Calu3 (cell line): ENCODE data around the gene NDST3. TPM values are rescaled to one million over a fixed set of nuclear protein-coding genes. Genes with fewer than 3 reads are reported as not detected.

Experiments used
- BruUV-seq: library from RNA; stranded (reverse); fragments of 400-500 nt; replicated peaks from 2 replicates; lab custom pipeline; 2021; lab: Mats Ljungman, UMichigan
- CTCF ChIA-PET: fragments of 300-600 bp; sonication (Branson Sonifier 250); formaldehyde crosslinking; loops from one replicate; lab custom pipeline; 2022; ENCODE audit warnings: antibody characterized with exemption; lab: Charles Lee
- DNase-seq: peaks from one replicate; pipeline ENCODE4 v3.0.0; 2022
- H3K27ac Mint-ChIP-seq: one replicate; pipeline ENCODE4 v1.8.0; 2022; ENCODE audit warnings: mixed read lengths; ENCODE audit not compliant: unreplicated experiment
- H3K27me3 Mint-ChIP-seq: one replicate; pipeline ENCODE4 v1.8.0; 2022; ENCODE audit warnings: mixed read lengths; ENCODE audit not compliant: unreplicated experiment
- H3K36me3 Mint-ChIP-seq: one replicate; pipeline ENCODE4 v1.8.0; 2022; ENCODE audit warnings: mild to moderate bottlenecking, moderate library complexity, mixed read lengths; ENCODE audit not compliant: insufficient read depth, unreplicated experiment
- H3K4me1 Mint-ChIP-seq: one replicate; pipeline ENCODE4 v1.8.0; 2022; ENCODE audit warnings: mild to moderate bottlenecking, low read depth, mixed read lengths; ENCODE audit not compliant: unreplicated experiment
- H3K4me3 Mint-ChIP-seq: one replicate; pipeline ENCODE4 v1.8.0; 2022; ENCODE audit warnings: mild to moderate bottlenecking, low read depth, moderate library complexity, mixed read lengths; ENCODE audit not compliant: unreplicated experiment
- H3K9me3 Mint-ChIP-seq: one replicate; pipeline ENCODE4 v1.8.0; 2022; ENCODE audit warnings: low read depth, mixed read lengths; ENCODE audit not compliant: unreplicated experiment
- intact Hi-C: fragments of 100-400 bp; cut with micrococcal nuclease; formaldehyde crosslinking; loops from one replicate; pipeline ENCODE4 v1.10.0; 2022; ENCODE audit not compliant: unreplicated experiment
- total RNA-seq: library from RNA; stranded (reverse); gene quantifications from 2 replicates; pipeline ENCODE4 v1.2.3, GENCODE V29; 2022
- TF ChIP-seq, protein P1 (sequence below): fragments of 200-600 bp; IDR thresholded peaks from one replicate; pipeline ENCODE4 v1.8.0; 2022; ENCODE audit warnings: antibody characterized with exemption; ENCODE audit not compliant: unreplicated experiment

The NDST3 gene
- total RNA-seq, 1 experiment from 2014 or later: 0.12 TPM

DNA sequence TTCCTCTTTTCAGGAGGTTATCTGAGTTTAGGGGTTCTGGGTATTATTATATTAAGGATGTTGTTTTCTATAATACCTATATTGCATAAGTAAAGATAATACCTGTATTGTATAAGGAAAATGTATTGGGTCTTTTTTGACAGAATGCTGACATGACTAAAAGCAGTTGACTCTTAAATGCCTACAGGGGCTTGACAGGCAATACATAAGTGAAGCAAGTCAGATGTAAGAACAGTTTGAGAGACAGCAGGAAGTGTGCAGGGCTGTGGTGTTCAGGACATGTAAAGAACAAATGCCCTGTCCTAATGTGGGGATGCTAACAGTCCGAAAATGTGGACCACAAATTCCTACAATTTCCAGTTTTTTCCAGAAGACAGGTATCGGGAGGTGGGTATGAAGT is 30.2 kb upstream of the NDST3 start:
- H3K36me3 Mint-ChIP-seq: no peaks in the 10 kb centered on the region
- no peaks in the 10 kb centered on the region for H3K9me3 Mint-ChIP-seq
- TF ChIP-seq, protein P1, sequence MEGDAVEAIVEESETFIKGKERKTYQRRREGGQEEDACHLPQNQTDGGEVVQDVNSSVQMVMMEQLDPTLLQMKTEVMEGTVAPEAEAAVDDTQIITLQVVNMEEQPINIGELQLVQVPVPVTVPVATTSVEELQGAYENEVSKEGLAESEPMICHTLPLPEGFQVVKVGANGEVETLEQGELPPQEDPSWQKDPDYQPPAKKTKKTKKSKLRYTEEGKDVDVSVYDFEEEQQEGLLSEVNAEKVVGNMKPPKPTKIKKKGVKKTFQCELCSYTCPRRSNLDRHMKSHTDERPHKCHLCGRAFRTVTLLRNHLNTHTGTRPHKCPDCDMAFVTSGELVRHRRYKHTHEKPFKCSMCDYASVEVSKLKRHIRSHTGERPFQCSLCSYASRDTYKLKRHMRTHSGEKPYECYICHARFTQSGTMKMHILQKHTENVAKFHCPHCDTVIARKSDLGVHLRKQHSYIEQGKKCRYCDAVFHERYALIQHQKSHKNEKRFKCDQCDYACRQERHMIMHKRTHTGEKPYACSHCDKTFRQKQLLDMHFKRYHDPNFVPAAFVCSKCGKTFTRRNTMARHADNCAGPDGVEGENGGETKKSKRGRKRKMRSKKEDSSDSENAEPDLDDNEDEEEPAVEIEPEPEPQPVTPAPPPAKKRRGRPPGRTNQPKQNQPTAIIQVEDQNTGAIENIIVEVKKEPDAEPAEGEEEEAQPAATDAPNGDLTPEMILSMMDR: no peak
- no peaks in the 10 kb centered on the region for H3K27me3 Mint-ChIP-seq
- no peak for DNase-seq
- H3K4me3 Mint-ChIP-seq: no peak overlapping the region
- CTCF ChIA-PET: no interaction called here
- H3K4me1 Mint-ChIP-seq: no peaks in the 10 kb centered on the region
- intact Hi-C loops: no loop called here
- no TSS peak for BruUV-seq
- no peak overlapping the region for H3K27ac Mint-ChIP-seq

GRCh38 chr4:118005883-118006282 is 28.4 kb upstream of the NDST3 start:
- CTCF ChIA-PET: no interaction called here
- Mint-ChIP-seq H3K36me3 (no peaks in the 10 kb centered on the region), H3K27ac (no peak overlapping the region), H3K4me1 (no peaks in the 10 kb centered on the region), H3K27me3 (no peaks in the 10 kb centered on the region), H3K9me3 (no peaks in the 10 kb centered on the region), H3K4me3 (no peak overlapping the region)
- TF ChIP-seq, protein P1: no peak
- DNase-seq: no peak
- intact Hi-C loops: no loop called here
- no TSS peak for BruUV-seq

DNA sequence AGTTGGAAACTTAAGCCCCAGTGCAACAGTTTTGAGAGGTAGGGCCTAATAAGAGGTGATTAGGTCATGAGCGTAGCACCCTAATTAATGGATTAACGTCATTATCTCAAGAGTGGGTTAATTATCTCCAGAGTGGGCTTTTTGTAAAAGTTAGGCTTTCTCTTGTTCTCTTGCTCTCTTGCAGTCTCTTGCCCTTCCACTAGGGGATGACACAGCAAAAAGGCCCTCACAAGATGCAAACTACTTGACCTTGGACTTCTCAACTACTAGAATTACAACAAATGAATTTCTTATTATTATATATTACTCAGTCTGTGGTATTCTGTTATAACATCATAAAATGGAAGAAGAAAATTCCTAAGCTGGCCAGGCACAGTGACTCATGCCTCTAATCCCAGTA is 22.1 kb upstream of the NDST3 start:
- Mint-ChIP-seq H3K9me3 (no peaks in the 10 kb centered on the region), H3K4me1 (no peaks in the 10 kb centered on the region), H3K27me3 (no peaks in the 10 kb centered on the region), H3K36me3 (no peaks in the 10 kb centered on the region), H3K4me3 (no peak overlapping the region), H3K27ac (no peak overlapping the region)
- DNase-seq: no peak
- CTCF ChIA-PET: no interaction called here
- BruUV-seq: no TSS peak
- intact Hi-C loops: no loop called here
- TF ChIP-seq, protein P1: no peak

DNA sequence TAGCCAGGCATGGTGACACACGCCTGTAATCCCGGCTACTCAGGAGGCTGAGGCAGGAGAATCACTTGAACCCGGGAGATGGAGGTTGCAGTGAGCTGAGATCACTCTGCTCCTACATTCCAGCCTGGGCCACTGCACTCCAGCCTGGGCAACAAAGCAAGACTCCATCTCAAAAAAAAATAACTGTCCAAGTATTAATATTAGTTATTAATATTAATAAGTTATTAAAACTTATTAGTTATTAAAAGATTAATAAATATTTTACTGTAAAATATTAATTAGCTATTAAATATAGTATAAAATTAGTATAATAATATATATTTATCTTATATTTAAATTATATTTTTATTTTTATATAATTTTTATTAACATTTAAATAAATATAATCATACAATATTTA is 19.5 kb upstream of the NDST3 start:
- no peaks in the 10 kb centered on the region for H3K4me1 Mint-ChIP-seq
- no peaks in the 10 kb centered on the region for H3K36me3 Mint-ChIP-seq
- H3K27ac Mint-ChIP-seq: no peak overlapping the region
- DNase-seq: no peak
- H3K4me3 Mint-ChIP-seq: no peak overlapping the region
- no peaks in the 10 kb centered on the region for H3K27me3 Mint-ChIP-seq
- TF ChIP-seq, protein P1: no peak
- H3K9me3 Mint-ChIP-seq: no peaks in the 10 kb centered on the region
- intact Hi-C loops: no loop called here
- BruUV-seq: no TSS peak
- CTCF ChIA-PET: no interaction called here
